Liver (tissue), 3 donors: Measurements from ENCODE around the gene FIS1.

ENCODE experiments used
- ATF3 ChIP-seq: IDR thresholded peaks from 2 replicates; pipeline ENCODE4 v1.6.1; 2016; ENCODE audit warnings: antibody characterized with exemption
- CTCF ChIP-seq: fragments of 150-350 bp; IDR thresholded peaks from 2 replicates; pipeline ENCODE4 v1.5.1; 2017; ENCODE audit warnings: improper control_type of control experiment, low read depth, low read length; ENCODE audit not compliant: missing input control
- EGR1 ChIP-seq, 2 donors: IDR thresholded peaks; 2 replicates each; pipeline ENCODE4 v1.6.1; 2016 to 2018; ENCODE audit warnings: antibody characterized with exemption in 2 of 2, low read depth in 2 of 2
- GABPA ChIP-seq, 2 donors: IDR thresholded peaks in 1 of 2; conservative IDR thresholded peaks in 1 of 2; 2 replicates each; pipeline ENCODE4 v1.6.1; 2016; ENCODE audit warnings: antibody characterized with exemption in 2 of 2, mild to moderate bottlenecking in 1 of 2, moderate library complexity in 1 of 2
- HNF4A ChIP-seq, 2 donors: conservative IDR thresholded peaks; 2 replicates each; pipeline ENCODE4 v1.6.1; 2016; ENCODE audit warnings: antibody characterized with exemption in 2 of 2, mild to moderate bottlenecking in 2 of 2
- JUND ChIP-seq, 2 donors: IDR thresholded peaks; 2 replicates each; pipeline ENCODE4 v1.6.1; 2016; ENCODE audit warnings: antibody characterized with exemption in 2 of 2
- MAX ChIP-seq: IDR thresholded peaks from 2 replicates; pipeline ENCODE4 v1.6.1; 2016; ENCODE audit warnings: antibody characterized with exemption
- RAD21 ChIP-seq, 2 donors: IDR thresholded peaks; 2 replicates each; pipeline ENCODE4 v1.6.1; 2016; ENCODE audit warnings: antibody characterized with exemption in 2 of 2, mild to moderate bottlenecking in 2 of 2
- SP1 ChIP-seq: IDR thresholded peaks from 2 replicates; pipeline ENCODE4 v1.6.1; 2018; ENCODE audit warnings: antibody characterized with exemption, mild to moderate bottlenecking
- TAF1 ChIP-seq: conservative IDR thresholded peaks from 2 replicates; pipeline ENCODE4 v1.6.1; 2016; ENCODE audit warnings: antibody characterized with exemption, mild to moderate bottlenecking
- YY1 ChIP-seq: IDR thresholded peaks from 2 replicates; pipeline ENCODE4 v1.6.1; 2016; ENCODE audit warnings: antibody characterized with exemption, mild to moderate bottlenecking
- ZBTB33 ChIP-seq: IDR thresholded peaks from 2 replicates; pipeline ENCODE4 v1.6.1; 2016; ENCODE audit warnings: antibody characterized with exemption
- donor health status: healthy.
- donor health status: healthy.

GRCh38 chr7:101205901-101206664 lies 38.8 kb downstream of the FIS1 start:
- no peak for TF ChIP-seq CTCF
- no peak for TF ChIP-seq RAD21 (IDR thresholded peaks at IDR 0.05)
- TF ChIP-seq EGR1 (IDR thresholded peaks at IDR 0.05; ENCODE audit: low read depth in 2 of 2), result no peak
- TF ChIP-seq ZBTB33, result no peak
- TF ChIP-seq GABPA (IDR thresholded peaks at IDR 0.05 in 1 of 2, conservative IDR thresholded peaks at IDR 0.05 in 1 of 2), result no peak
- no peak for TF ChIP-seq MAX
- TF ChIP-seq HNF4A (conservative IDR thresholded peaks at IDR 0.05), result no peak
- no peak for TF ChIP-seq YY1
- TF ChIP-seq TAF1, result no peak
- no peak for TF ChIP-seq SP1
- no peak for TF ChIP-seq ATF3
- no peak for TF ChIP-seq JUND (IDR thresholded peaks at IDR 0.05)
